Small intestine (tissue), 7 donors: ENCODE data around the gene ZNF462. TPM values are rescaled to one million over a fixed set of nuclear protein-coding genes. Genes with fewer than 3 reads are reported as not detected.

Source experiments
- DNase-seq, 2 donors: peaks; one replicate each; pipeline versions ENCODE4 v3.0.0 to v3.0.0-alpha.2; 2013
- FAIRE-seq: peaks from 2 replicates; lab custom pipeline; 2012; peaks lifted over from hg19 to GRCh38; lab: Jason Lieb, UNC
- H3K27ac ChIP-seq, 3 donors: one replicate each; pipeline ENCODE4 v1.5.1; 2013; ENCODE audit warnings: low read length in 2 of 3, mild to moderate bottlenecking in 2 of 3, control low read depth in 1 of 3, inconsistent platforms in 1 of 3, low read depth in 1 of 3, moderate library complexity in 1 of 3
- H3K27me3 ChIP-seq, 3 donors: one replicate each; pipeline ENCODE4 v1.6.1; 2013; ENCODE audit warnings: low read length in 3 of 3, inconsistent platforms in 1 of 3; ENCODE audit not compliant: control insufficient read depth in 3 of 3, insufficient read depth in 3 of 3
- H3K36me3 ChIP-seq, 3 donors: one replicate each; pipeline ENCODE4 v1.6.1; 2013; ENCODE audit warnings: low read length in 3 of 3, inconsistent platforms in 1 of 3, low read depth in 1 of 3, mild to moderate bottlenecking in 1 of 3, moderate library complexity in 1 of 3; ENCODE audit not compliant: control insufficient read depth in 3 of 3, insufficient read depth in 2 of 3
- H3K4me1 ChIP-seq, 3 donors: one replicate each; pipeline ENCODE4 v1.6.1; 2013; ENCODE audit warnings: low read length in 2 of 3, inconsistent platforms in 1 of 3, low read depth in 1 of 3, mild to moderate bottlenecking in 1 of 3, moderate library complexity in 1 of 3; ENCODE audit not compliant: control insufficient read depth in 3 of 3, insufficient read depth in 2 of 3
- H3K4me3 ChIP-seq, 3 donors: one replicate each; pipeline ENCODE4 v1.5.1; 2013; ENCODE audit warnings: low read length in 3 of 3, control low read depth in 1 of 3, inconsistent platforms in 1 of 3, low read depth in 1 of 3, mild to moderate bottlenecking in 1 of 3, moderate library complexity in 1 of 3
- H3K9me3 ChIP-seq, 2 donors: one replicate each; pipeline ENCODE4 v1.6.1; 2013; ENCODE audit warnings: low read depth in 1 of 2, low read length in 1 of 2; ENCODE audit not compliant: control insufficient read depth in 2 of 2, insufficient read depth in 1 of 2
- WGBS, 3 donors: extraction: QIAGEN DNeasy Blood & Tissue Kit; methylation state at CpG; one replicate each; pipeline ENCODE4 v1.1.7; 2013; 5-methylcytosine and 5-hydroxymethylcytosine counted together
- polyA plus RNA-seq, 4 donors: library from polyadenylated mRNA; stranded (reverse) in 3 of 4; unstranded in 1 of 4; fragments of 200-250 nt in 3 of 4; fragments of 120-200 nt in 1 of 4; gene quantifications; one replicate each; pipeline versions ENCODE4 v1.2.1 to v1.2.3, GENCODE V29; 2013
- donor health status: healthy with polysubstance abuse.
- donor health status: control.
- donor health status: control.
- donor health status: Bipolar disorder and iron deficiency.
- donor health status: healthy.

ZNF462 gene
- polyA plus RNA-seq, 4 donors, result 0.54 to 13.0 (median 3.3) TPM

DNA sequence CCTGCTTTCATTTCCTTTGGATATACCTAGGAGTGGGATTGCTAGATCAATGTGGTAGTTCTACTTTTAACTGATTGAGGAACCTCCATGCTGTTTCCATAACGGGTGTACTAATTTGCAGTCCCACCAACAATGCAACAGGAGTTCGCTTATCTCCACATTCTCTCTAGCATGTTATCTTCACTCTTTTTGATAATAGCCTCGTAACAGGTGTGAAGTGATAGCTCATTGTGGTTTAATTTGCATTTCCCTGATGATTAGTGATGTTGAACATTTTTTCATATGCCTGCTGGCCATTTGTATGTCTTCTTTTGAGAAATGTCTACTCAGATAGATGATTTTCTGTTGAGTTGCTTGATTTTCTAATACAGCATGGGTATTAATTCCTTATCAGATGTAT is 142.2 kb downstream of the ZNF462 start:
- 77 to 84% (median 83%) methylated on average over 3 of the region's 3 CpGs for WGBS, 3 donors
- no peak overlapping the region for H3K27ac ChIP-seq
- FAIRE-seq, result no peak

DNA sequence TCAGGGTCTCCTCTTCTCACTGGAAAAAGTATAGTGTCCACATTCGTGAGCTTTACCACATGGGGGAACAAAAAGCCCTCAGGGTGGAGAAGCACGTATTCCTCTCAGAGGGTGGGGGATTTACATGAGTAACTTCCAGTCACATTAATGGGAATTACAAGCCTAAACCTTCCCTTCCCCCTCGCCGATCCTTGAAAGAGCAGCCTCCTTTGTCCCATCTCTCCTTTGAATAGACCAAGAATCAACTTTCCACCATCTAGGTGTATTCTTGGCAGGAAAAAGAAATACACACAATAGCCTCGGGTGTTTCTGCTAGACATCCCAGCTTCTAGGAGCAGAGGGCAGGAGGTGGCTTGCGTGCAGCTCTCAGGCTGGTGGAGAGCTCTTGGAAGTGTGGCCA is 144.4 kb downstream of the ZNF462 start:
- H3K4me3 ChIP-seq, result no peak overlapping the region
- no peaks in the 10 kb centered on the region for H3K27me3 ChIP-seq
- peaks cover 0 to 21% (median 2%) of the 10 kb centered on the region in 3 donors for H3K36me3 ChIP-seq
- H3K4me1 ChIP-seq, result no peaks in the 10 kb centered on the region
- no peak overlapping the region for H3K27ac ChIP-seq
- no peak for DNase-seq
- FAIRE-seq, result no peak
- 83 to 88% (median 86%) methylated on average over 6 of the region's 6 CpGs for WGBS, 3 donors
- H3K9me3 ChIP-seq, result no peaks in the 10 kb centered on the region

More for the DNA sequence above, 142.2 kb downstream of the ZNF462 start:
- H3K4me1 ChIP-seq, result no peaks in the 10 kb centered on the region
- H3K9me3 ChIP-seq, result no peaks in the 10 kb centered on the region
- no peaks in the 10 kb centered on the region for H3K27me3 ChIP-seq
- H3K4me3 ChIP-seq, result no peak overlapping the region
- peaks cover 2 to 25% (median 2%) of the 10 kb centered on the region in 3 donors for H3K36me3 ChIP-seq
- DNase-seq, result no peak

DNA sequence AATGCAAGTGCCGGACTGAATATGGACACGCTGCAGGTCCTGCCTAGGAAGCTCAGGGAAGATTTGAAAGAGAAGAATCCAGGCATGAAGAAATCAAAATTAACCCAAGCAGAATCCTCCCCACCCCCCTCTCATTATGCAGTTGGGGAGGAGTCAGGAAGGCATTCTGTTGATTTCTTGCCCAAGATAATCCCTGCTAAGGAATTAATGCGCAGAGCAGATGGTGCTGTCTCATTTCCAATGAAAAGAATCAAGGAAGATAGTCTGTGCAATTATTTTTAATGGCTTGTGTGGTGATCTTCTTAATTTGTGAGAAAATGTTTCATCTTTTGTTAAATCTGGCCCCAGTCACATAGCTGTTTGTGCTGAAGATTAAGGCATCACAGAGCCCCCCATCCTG is 145.0 kb downstream of the ZNF462 start:
- no peaks in the 10 kb centered on the region for H3K9me3 ChIP-seq
- no peak for FAIRE-seq
- H3K27me3 ChIP-seq, result no peaks in the 10 kb centered on the region
- peaks cover 0 to 19% (median 2%) of the 10 kb centered on the region in 3 donors for H3K36me3 ChIP-seq
- no peak for DNase-seq
- H3K4me1 ChIP-seq, result no peaks in the 10 kb centered on the region
- 90 to 95% (median 92%) methylated on average over 3 of the region's 3 CpGs for WGBS, 3 donors
- H3K4me3 ChIP-seq, result no peak overlapping the region
- no peak overlapping the region for H3K27ac ChIP-seq

DNA sequence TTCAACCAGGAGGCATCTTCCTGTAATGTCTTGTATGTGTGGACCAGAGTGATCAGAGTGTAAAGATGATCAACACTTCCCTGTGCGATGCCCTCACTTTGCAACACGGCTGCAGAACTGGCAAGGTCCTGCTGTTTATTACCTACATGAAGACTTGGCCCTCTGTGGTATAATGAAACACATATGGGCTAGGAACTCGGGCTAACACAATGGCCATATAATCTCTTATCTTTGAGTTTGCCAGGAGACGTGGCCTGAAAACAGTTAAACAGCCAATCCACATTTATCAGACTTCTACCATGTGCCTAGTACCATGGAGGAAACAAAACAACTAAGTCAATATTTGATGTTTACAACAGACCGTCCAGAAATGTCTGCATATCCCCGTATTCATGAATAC is 145.5 kb downstream of the ZNF462 start:
- no peak overlapping the region for H3K4me3 ChIP-seq

DNA sequence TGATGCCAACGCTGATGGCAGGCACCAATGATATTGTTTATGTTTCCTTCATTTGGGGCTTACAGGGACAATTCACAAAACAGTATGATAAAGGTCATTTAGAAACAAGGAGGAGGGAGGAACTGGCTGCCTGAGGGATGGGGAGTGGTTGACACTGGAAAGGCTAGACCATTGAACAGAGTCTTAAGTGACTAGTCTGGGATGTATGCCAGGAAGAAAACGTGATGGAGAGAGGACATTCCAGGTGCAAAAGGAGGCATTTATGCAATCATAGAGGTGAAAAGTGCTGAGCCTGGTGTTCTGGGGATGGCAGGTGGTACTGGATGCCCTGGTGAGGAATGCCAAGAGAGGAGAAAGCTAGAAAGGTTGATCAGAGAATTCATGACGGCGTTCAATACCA is 153.4 kb downstream of the ZNF462 start:
- WGBS, 3 donors, result 67 to 75% (median 73%) methylated on average over 4 of the region's 4 CpGs
- Histone ChIP-seq H3K9me3 (peaks cover 0 to 7% of the 10 kb centered on the region in 2 donors), H3K27me3 (peaks cover 0 to 2% (median 0%) of the 10 kb centered on the region in 3 donors), H3K4me3 (no peak overlapping the region), H3K27ac (no peak overlapping the region), H3K4me1 (no peaks in the 10 kb centered on the region), H3K36me3 (no peaks in the 10 kb centered on the region)
- DNase-seq (no peak), FAIRE-seq (no peak)

More for the DNA sequence above, 145.5 kb downstream of the ZNF462 start:
- no peak for FAIRE-seq
- Histone ChIP-seq H3K27ac (no peak overlapping the region), H3K27me3 (no peaks in the 10 kb centered on the region), H3K4me1 (no peaks in the 10 kb centered on the region), H3K9me3 (no peaks in the 10 kb centered on the region), H3K36me3 (peaks cover 0 to 16% (median 2%) of the 10 kb centered on the region in 3 donors)
- WGBS, 3 donors, result 76 to 84% (median 78%) methylated on average over 6 of the region's 6 CpGs
- DNase-seq, result no peak

DNA sequence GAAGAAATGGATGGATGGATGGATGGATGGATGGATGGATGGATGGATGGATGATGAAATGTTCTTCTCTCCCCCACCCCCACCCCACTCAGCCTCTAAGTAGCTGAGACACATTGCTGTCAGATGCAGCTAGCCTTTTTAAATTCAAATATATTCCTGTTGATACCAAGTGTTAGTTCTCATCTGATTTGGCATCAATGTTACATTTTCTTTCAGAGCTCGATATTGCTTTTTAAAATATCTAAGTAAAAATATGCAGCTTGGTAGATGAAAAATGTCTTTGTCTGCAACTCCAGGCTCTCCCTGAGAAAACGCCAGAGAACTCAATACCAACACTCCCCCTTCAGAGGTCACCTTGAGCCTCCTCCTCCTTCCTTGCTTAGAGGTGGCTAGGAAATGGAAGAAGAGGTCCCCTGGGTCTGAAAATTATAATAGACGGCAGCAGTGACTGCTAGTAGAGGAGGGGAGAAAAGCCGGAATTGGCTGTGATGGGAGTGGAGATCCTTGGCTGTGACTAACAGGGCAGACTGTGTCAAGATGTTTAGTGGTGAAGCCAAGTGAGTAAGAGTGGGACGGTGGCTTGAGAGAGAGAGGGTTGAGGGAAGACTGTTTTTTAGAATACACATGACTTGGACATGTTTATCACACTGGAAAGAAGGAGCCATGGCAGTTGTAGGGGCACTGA is 156.0 kb downstream of the ZNF462 start:
- no peaks in the 10 kb centered on the region for H3K4me1 ChIP-seq
- H3K36me3 ChIP-seq, result no peaks in the 10 kb centered on the region
- FAIRE-seq, result no peak
- no peak overlapping the region for H3K27ac ChIP-seq
- 56 to 80% (median 74%) methylated on average over 5 of the region's 5 CpGs for WGBS, 3 donors
- no peak for DNase-seq
- peaks cover 0 to 7% of the 10 kb centered on the region in 2 donors for H3K9me3 ChIP-seq
- no peak overlapping the region for H3K4me3 ChIP-seq
- peaks cover 0 to 2% (median 0%) of the 10 kb centered on the region in 3 donors for H3K27me3 ChIP-seq

DNA sequence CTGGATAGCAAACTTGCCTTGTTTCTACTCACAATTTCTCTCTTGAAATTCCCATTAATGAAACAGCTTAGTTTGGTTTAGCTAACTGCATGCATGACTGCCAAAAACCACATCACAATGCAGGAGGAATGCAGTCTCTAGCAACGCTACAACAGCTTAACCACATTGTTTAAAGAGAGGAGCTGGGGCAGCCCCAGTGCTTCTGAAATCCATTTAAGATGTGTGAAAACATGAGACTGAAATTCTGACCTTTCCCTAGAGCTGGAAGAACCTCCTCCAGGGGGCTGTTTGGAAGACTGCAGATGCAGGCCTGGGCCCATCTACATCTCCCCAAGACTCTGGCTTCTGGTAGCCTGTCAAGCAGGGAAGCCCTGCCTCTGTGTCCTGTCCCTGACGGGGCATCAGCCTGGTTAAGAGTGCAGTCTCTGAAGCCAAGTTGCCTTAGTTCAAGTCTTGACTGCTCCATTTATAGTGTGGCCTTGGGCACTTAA is 157.1 kb downstream of the ZNF462 start:
- Histone ChIP-seq H3K4me3 (no peak overlapping the region), H3K9me3 (peaks cover 0 to 7% of the 10 kb centered on the region in 2 donors), H3K27me3 (peaks cover 0 to 2% (median 0%) of the 10 kb centered on the region in 3 donors), H3K4me1 (no peaks in the 10 kb centered on the region), H3K27ac (no peak overlapping the region), H3K36me3 (no peaks in the 10 kb centered on the region)
- DNase-seq, result peak in 1 of 2 donors; percentile 44
- FAIRE-seq, result no peak
- WGBS, 3 donors, result 49 to 84% (median 65%) methylated on average over 2 of the region's 2 CpGs

DNA sequence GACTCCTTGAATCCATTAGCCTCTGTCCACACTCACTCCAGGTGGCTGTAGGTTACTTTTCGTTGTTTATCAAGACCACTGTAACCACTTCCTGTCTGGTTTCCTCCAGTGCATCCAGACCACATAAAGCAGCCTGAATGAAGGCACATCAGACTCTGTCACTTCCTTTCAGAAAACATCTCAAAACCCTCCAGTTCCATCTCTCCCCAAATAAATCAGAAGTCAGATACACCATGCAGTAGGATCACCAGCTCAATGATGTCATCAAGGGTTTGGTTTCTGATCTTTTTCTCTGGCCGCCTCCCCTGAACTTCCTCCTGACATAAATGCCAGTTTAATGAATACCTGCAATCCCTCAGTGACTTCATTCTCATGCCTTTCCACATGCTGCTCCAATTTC is 161.2 kb downstream of the ZNF462 start:
- Histone ChIP-seq H3K27me3 (no peaks in the 10 kb centered on the region), H3K4me1 (no peaks in the 10 kb centered on the region), H3K27ac (no peak overlapping the region), H3K9me3 (no peaks in the 10 kb centered on the region), H3K4me3 (no peak overlapping the region), H3K36me3 (no peaks in the 10 kb centered on the region)
- FAIRE-seq (no peak), DNase-seq (no peak)
- 45 to 70% (median 70%) methylated on average over 2 of the region's 2 CpGs for whole genome bisulfite sequencing, 3 donors
